Gastroesophageal sphincter (tissue), 4 donors: ENCODE results near the gene PODNL1. TPM values are rescaled to one million over a fixed set of nuclear protein-coding genes. Genes with fewer than 3 reads are reported as not detected.

Experiments used
- ATAC-seq: fragments of 150-250 bp; one replicate; pipeline ENCODE4 v1.9.1; 2016; ENCODE audit warnings: mild to moderate bottlenecking, moderate library complexity
- H3K27ac ChIP-seq, 4 donors: fragments of 200-600 bp; sonication (generic) in 3 of 4; 1 replicate in 3 of 4; 2 replicates in 1 of 4; pipeline ENCODE4 v1.5.1; 2016 to 2019
- H3K27me3 ChIP-seq: fragments of 200-600 bp; sonication (generic); one replicate; pipeline ENCODE4 v1.5.1; 2019
- H3K36me3 ChIP-seq, 2 donors: fragments of 200-600 bp; sonication (generic); one replicate each; pipeline ENCODE4 v1.5.1; 2019; ENCODE audit warnings: control low read depth in 1 of 2
- H3K4me1 ChIP-seq, 3 donors: fragments of 200-600 bp; sonication (generic); 1 replicate in 2 of 3; 2 replicates in 1 of 3; pipeline ENCODE4 v1.5.1; 2016 to 2019; ENCODE audit warnings: control low read depth in 2 of 3
- H3K4me3 ChIP-seq, 2 donors: fragments of 200-600 bp; sonication (generic); one replicate each; pipeline ENCODE4 v1.5.1; 2019; ENCODE audit warnings: mild to moderate bottlenecking in 1 of 2, moderate library complexity in 1 of 2
- H3K9me3 ChIP-seq, 3 donors: fragments of 200-600 bp; sonication (generic); one replicate each; pipeline ENCODE4 v1.5.1; 2017 to 2019; ENCODE audit warnings: control low read depth in 2 of 3
- EP300 ChIP-seq: sonication (generic); formaldehyde crosslinking; IDR thresholded peaks from one replicate; pipeline ENCODE4 v1.6.1; 2017; ENCODE audit warnings: antibody characterized with exemption, mild to moderate bottlenecking
- POLR2A ChIP-seq, 2 donors: fragments of 450-650 bp; IDR thresholded peaks; one replicate each; pipeline ENCODE4 v1.6.1; 2017; ENCODE audit warnings: antibody characterized with exemption in 2 of 2, mild to moderate bottlenecking in 2 of 2, moderate library complexity in 1 of 2
- POLR2AphosphoS5 ChIP-seq: sonication (generic); formaldehyde crosslinking; IDR thresholded peaks from one replicate; pipeline ENCODE4 v1.6.1; 2017; ENCODE audit warnings: antibody characterized with exemption
- WGBS, 2 donors: methylation state at CpG; one replicate each; pipeline ENCODE4 v1.1.5; 2018; ENCODE audit warnings: low coverage in 1 of 2; 5-methylcytosine and 5-hydroxymethylcytosine counted together
- total RNA-seq, 4 donors: library from RNA; depleted of rRNA; stranded (reverse); fragments of >200 nt; gene quantifications; one replicate each; pipeline ENCODE4 v1.1.0, GENCODE V29; 2016
- TF ChIP-seq, protein P1 (sequence below), 4 experiments: fragments of 200-600 bp in 2 of 4; fragments of 450-650 bp in 2 of 4; sonication (generic) in 1 of 4; IDR thresholded peaks; one replicate each; pipeline ENCODE4 v1.5.1; 2017 to 2019; ENCODE audit warnings: antibody characterized with exemption in 4 of 4, mild to moderate bottlenecking in 2 of 4, moderate library complexity in 2 of 4

PODNL1 gene
- total RNA-seq, 4 donors from 2014 or later: 0.62 to 0.67 TPM; not detected in 2

DNA sequence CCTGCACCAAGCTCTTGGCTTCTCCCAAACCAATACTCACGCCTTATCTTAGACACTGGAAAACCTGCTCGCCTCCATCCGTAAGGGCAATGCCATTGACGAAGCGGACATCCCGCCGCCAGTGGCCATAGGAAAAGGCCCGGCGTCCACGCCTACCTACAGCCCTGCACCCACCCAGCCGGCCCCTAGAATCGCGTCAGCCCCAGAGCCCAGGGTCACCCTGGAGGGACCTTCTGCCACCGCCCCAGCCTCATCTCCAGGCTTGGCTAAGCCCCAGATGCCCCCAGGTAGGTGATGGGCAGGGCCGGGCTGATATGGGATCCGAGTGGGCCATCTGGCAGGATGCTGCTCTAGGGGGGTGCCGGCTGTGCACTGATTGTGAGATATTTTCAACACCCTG is 24.9 kb downstream of the PODNL1 start:
- no peak overlapping the region for H3K4me3 ChIP-seq
- H3K36me3 ChIP-seq: peaks cover 0 to 97% of the 10 kb centered on the region in 2 donors
- no peak overlapping the region for H3K27ac ChIP-seq
- no peaks in the 10 kb centered on the region for H3K27me3 ChIP-seq
- H3K9me3 ChIP-seq: no peaks in the 10 kb centered on the region
- no peaks in the 10 kb centered on the region for H3K4me1 ChIP-seq
- ATAC-seq: no peak
- no CpG with 5 or more reads among the region's 17 CpGs for WGBS, 2 donors
- TF ChIP-seq, protein P1, sequence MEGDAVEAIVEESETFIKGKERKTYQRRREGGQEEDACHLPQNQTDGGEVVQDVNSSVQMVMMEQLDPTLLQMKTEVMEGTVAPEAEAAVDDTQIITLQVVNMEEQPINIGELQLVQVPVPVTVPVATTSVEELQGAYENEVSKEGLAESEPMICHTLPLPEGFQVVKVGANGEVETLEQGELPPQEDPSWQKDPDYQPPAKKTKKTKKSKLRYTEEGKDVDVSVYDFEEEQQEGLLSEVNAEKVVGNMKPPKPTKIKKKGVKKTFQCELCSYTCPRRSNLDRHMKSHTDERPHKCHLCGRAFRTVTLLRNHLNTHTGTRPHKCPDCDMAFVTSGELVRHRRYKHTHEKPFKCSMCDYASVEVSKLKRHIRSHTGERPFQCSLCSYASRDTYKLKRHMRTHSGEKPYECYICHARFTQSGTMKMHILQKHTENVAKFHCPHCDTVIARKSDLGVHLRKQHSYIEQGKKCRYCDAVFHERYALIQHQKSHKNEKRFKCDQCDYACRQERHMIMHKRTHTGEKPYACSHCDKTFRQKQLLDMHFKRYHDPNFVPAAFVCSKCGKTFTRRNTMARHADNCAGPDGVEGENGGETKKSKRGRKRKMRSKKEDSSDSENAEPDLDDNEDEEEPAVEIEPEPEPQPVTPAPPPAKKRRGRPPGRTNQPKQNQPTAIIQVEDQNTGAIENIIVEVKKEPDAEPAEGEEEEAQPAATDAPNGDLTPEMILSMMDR (IDR thresholded peaks at IDR 0.05): no peak
- TF ChIP-seq POLR2A (IDR thresholded peaks at IDR 0.05) (no peak), EP300 (no peak), POLR2AphosphoS5 (no peak)

GRCh38 chr19:13909430-13909829 is 28.8 kb downstream of the PODNL1 start:
- no peak for ATAC-seq
- H3K36me3 ChIP-seq: peaks cover 0 to 57% of the 10 kb centered on the region in 2 donors
- H3K9me3 ChIP-seq: no peaks in the 10 kb centered on the region
- TF ChIP-seq POLR2AphosphoS5 (no peak), POLR2A (IDR thresholded peaks at IDR 0.05) (no peak), EP300 (no peak)
- TF ChIP-seq, protein P1 (IDR thresholded peaks at IDR 0.05): no peak
- H3K4me1 ChIP-seq: peaks cover 0 to 21% (median 7%) of the 10 kb centered on the region in 3 donors
- H3K27me3 ChIP-seq: no peaks in the 10 kb centered on the region
- 80 to 100% methylated on average over 1 to 2 of the region's 2 CpGs for WGBS, 2 donors
- H3K27ac ChIP-seq: no peak overlapping the region
- no peak overlapping the region for H3K4me3 ChIP-seq

- no peak for TF ChIP-seq POLR2AphosphoS5
- TF ChIP-seq, protein P1 (IDR thresholded peaks at IDR 0.05): no peak
- no peak for TF ChIP-seq POLR2A (IDR thresholded peaks at IDR 0.05)
- no peak for TF ChIP-seq EP300
- ATAC-seq: no peak
- Histone ChIP-seq H3K4me1 (peaks cover 0 to 21% (median 7%) of the 10 kb centered on the region in 3 donors), H3K36me3 (peaks cover 0 to 50% of the 10 kb centered on the region in 2 donors), H3K9me3 (no peaks in the 10 kb centered on the region), H3K4me3 (no peak overlapping the region), H3K27me3 (no peaks in the 10 kb centered on the region), H3K27ac (no peak overlapping the region)
- WGBS, 2 donors: 80 to 92% methylated on average over 1 to 6 of the region's 8 CpGs
Observed at GRCh38 chr19:13908674-13909073, 29.5 kb downstream of the PODNL1 start.

- Histone ChIP-seq H3K27ac (peak overlapping the region in 1 of 4 donors; percentile 82), H3K4me3 (peak overlapping the region; percentile 73 to 85), H3K9me3 (no peaks in the 10 kb centered on the region), H3K27me3 (no peaks in the 10 kb centered on the region), H3K4me1 (peaks cover 0 to 21% (median 7%) of the 10 kb centered on the region in 3 donors), H3K36me3 (peaks cover 0 to 32% of the 10 kb centered on the region in 2 donors)
- WGBS, 2 donors: 82 to 90% methylated on average over 2 to 3 of the region's 5 CpGs
- TF ChIP-seq, protein P1 (IDR thresholded peaks at IDR 0.05): no peak
- no peak for TF ChIP-seq EP300
- ATAC-seq: no peak
Observed at GRCh38 chr19:13906910-13907309, 31.3 kb downstream of the PODNL1 start.

GRCh38 chr19:13906521-13906904 is 31.7 kb downstream of the PODNL1 start:
- 0% methylated on average over 1 of the region's 13 CpGs for WGBS, 2 donors
- Histone ChIP-seq H3K27me3 (no peaks in the 10 kb centered on the region), H3K4me1 (peaks cover 0 to 21% (median 7%) of the 10 kb centered on the region in 3 donors), H3K36me3 (peaks cover 0 to 28% of the 10 kb centered on the region in 2 donors), H3K9me3 (no peaks in the 10 kb centered on the region), H3K4me3 (peak overlapping the region; percentile 73 to 85), H3K27ac (peak overlapping the region; percentile 8 to 82 (median 70))
- no peak for TF ChIP-seq POLR2A (IDR thresholded peaks at IDR 0.05)
- ATAC-seq: peak; percentile 8
